Renal pelvis (tissue), 3 donors: ENCODE data around the gene OR2M2. TPM values are rescaled to one million over a fixed set of nuclear protein-coding genes. Genes with fewer than 3 reads are reported as not detected.

ENCODE experiments used
- polyA plus RNA-seq, 3 donors: library from polyadenylated mRNA; unstranded; fragments of 120-200 nt; gene quantifications; one replicate each; pipeline ENCODE4 v1.2.1, GENCODE V29; 2013; ENCODE audit not compliant: insufficient read length in 3 of 3

OR2M2 gene
- polyA plus RNA-seq, 3 donors: not detected

Other genes starting within 250 kb of the OR2M2 start
- gene OR2AJ1, start 249.9 kb upstream of the OR2M2 start, polyA plus RNA-seq: not detected
- not detected for gene OR2L8, start 226.0 kb upstream of the OR2M2 start, polyA plus RNA-seq
- gene OR2AK2, start 209.6 kb upstream of the OR2M2 start, polyA plus RNA-seq: not detected
- gene OR2L5, start 161.2 kb upstream of the OR2M2 start, polyA plus RNA-seq: not detected
- under 1 TPM; 0.06 to 0.12 (median 0.10) TPM for gene OR2L2, start 144.8 kb upstream of the OR2M2 start, polyA plus RNA-seq
- gene OR2L3, start 128.0 kb upstream of the OR2M2 start, polyA plus RNA-seq: not detected
- gene OR2L13, start 79.6 kb upstream of the OR2M2 start, polyA plus RNA-seq: not detected
- not detected for gene OR2M5, start 29.7 kb upstream of the OR2M2 start, polyA plus RNA-seq
- under 1 TPM; 0.03 to 0.04 (median 0.03) TPM for gene OR2M3, start 22.4 kb downstream of the OR2M2 start, polyA plus RNA-seq
- under 1 TPM; 0.03 to 0.12 (median 0.08) TPM for gene OR2M4, start 56.6 kb downstream of the OR2M2 start, polyA plus RNA-seq
- gene OR2T33, start 103.2 kb downstream of the OR2M2 start, polyA plus RNA-seq: not detected
- gene OR2T12, start 128.6 kb downstream of the OR2M2 start, polyA plus RNA-seq: under 1 TPM; 0.03 to 0.09 (median 0.09) TPM
- gene OR2M7, start 149.7 kb downstream of the OR2M2 start, polyA plus RNA-seq: not detected
- gene OR14C36, start 174.0 kb downstream of the OR2M2 start, polyA plus RNA-seq: not detected
- gene OR2T4, start 186.8 kb downstream of the OR2M2 start, polyA plus RNA-seq: not detected
- under 1 TPM in 1 of 3 donors, not detected in 2; 0.04 TPM for gene OR2T6, start 200.9 kb downstream of the OR2M2 start, polyA plus RNA-seq
- not detected for gene OR2T1, start 228.2 kb downstream of the OR2M2 start, polyA plus RNA-seq